MM.1S (cell line): ENCODE data around the gene VTI1B.

ENCODE experiments used
- DNase-seq: peaks from one replicate; pipeline ENCODE4 v3.0.0-alpha.2; 2015
- H2AFZ ChIP-seq: fragments of 300-600 bp; sonication (generic); 2 replicates; pipeline ENCODE4 v1.6.0; 2016; ENCODE audit warnings: antibody characterized with exemption, low read length
- H3F3A ChIP-seq: fragments of 300-600 bp; sonication (generic); 2 replicates; pipeline ENCODE4 v1.6.1; 2016; ENCODE audit warnings: mild to moderate bottlenecking, antibody characterized with exemption, low read length, moderate library complexity, mixed read lengths; ENCODE audit not compliant: insufficient read depth
- H3K27ac ChIP-seq: fragments of 300-600 bp; sonication (generic); 2 replicates; pipeline ENCODE4 v1.5.1; 2016; ENCODE audit warnings: mild to moderate bottlenecking, low read length
- H3K27me3 ChIP-seq: fragments of 300-600 bp; sonication (generic); replicated peaks from 2 replicates; pipeline ENCODE4 v1.6.0; 2016; ENCODE audit warnings: low read length; ENCODE audit not compliant: insufficient read depth
- H3K36me3 ChIP-seq: fragments of 300-600 bp; sonication (generic); replicated peaks from 2 replicates; pipeline ENCODE4 v1.6.1; 2016; ENCODE audit warnings: mild to moderate bottlenecking, low read length, mixed read lengths; ENCODE audit not compliant: insufficient read depth
- H3K4me1 ChIP-seq: fragments of 300-600 bp; sonication (generic); 2 replicates; pipeline ENCODE4 v1.6.1; 2016; ENCODE audit warnings: low read length, mixed read lengths
- H3K4me2 ChIP-seq: fragments of 300-600 bp; sonication (generic); 2 replicates; pipeline ENCODE4 v1.6.0; 2016; ENCODE audit warnings: low read depth, low read length
- H3K4me3 ChIP-seq: fragments of 300-600 bp; sonication (generic); 2 replicates; pipeline ENCODE4 v1.5.1; 2016; ENCODE audit warnings: low read length, mixed read lengths
- H3K79me2 ChIP-seq: fragments of 300-600 bp; sonication (generic); 2 replicates; pipeline ENCODE4 v1.6.1; 2016; ENCODE audit warnings: mixed run types, low read length, mixed read lengths
- H3K9ac ChIP-seq: fragments of 300-600 bp; sonication (generic); 2 replicates; pipeline ENCODE4 v1.6.1; 2016; ENCODE audit warnings: low read length, mixed read lengths
- H3K9me2 ChIP-seq: fragments of 300-600 bp; sonication (generic); replicated peaks from 2 replicates; pipeline ENCODE4 v1.6.1; 2016; ENCODE audit warnings: mild to moderate bottlenecking, low read length, mixed read lengths; ENCODE audit not compliant: insufficient read depth
- H3K9me3 ChIP-seq: fragments of 300-600 bp; sonication (generic); replicated peaks from 2 replicates; pipeline ENCODE4 v1.6.1; 2016; ENCODE audit warnings: mild to moderate bottlenecking, low read length, mixed read lengths; ENCODE audit not compliant: insufficient read depth
- H4K20me1 ChIP-seq: fragments of 300-600 bp; sonication (generic); 2 replicates; pipeline ENCODE4 v1.6.1; 2016; ENCODE audit warnings: mild to moderate bottlenecking, low read length, moderate library complexity, mixed read lengths; ENCODE audit not compliant: insufficient read depth
- CTCF ChIP-seq: fragments of 300-600 bp; sonication (generic); IDR thresholded peaks from 2 replicates; pipeline ENCODE4 v1.5.1; 2016; ENCODE audit warnings: antibody characterized with exemption, low read length, mixed read lengths
- EZH2 ChIP-seq: fragments of 300-600 bp; sonication (generic); optimal IDR thresholded peaks from 2 replicates; pipeline ENCODE3; 2017; ENCODE audit warnings: low read depth, mild to moderate bottlenecking, antibody characterized with exemption, low read length, mixed read lengths
- EZH2phosphoT487 ChIP-seq: fragments of 300-600 bp; sonication (generic); IDR thresholded peaks from 2 replicates; pipeline ENCODE4 v1.6.1; 2018; ENCODE audit warnings: antibody characterized with exemption, low read length

The VTI1B gene

GRCh38 chr14:67690011-67690410 is 15.6 kb upstream of the VTI1B start:
- no peak overlapping the region for H2AFZ ChIP-seq
- no peak overlapping the region for H3K4me2 ChIP-seq
- no peaks in the 10 kb centered on the region for H3K36me3 ChIP-seq

GRCh38 chr14:67683842-67684241 is 9.4 kb upstream of the VTI1B start:
- no peaks in the 10 kb centered on the region for H3F3A ChIP-seq
- no peaks in the 10 kb centered on the region for H3K27me3 ChIP-seq
- no peak overlapping the region for H3K9ac ChIP-seq
- H3K9me2 ChIP-seq = no peaks in the 10 kb centered on the region
- no peaks in the 10 kb centered on the region for H3K79me2 ChIP-seq
- TF ChIP-seq EZH2phosphoT487 (no peak), EZH2 (no peak), CTCF (no peak)
- H3K27ac ChIP-seq = no peak overlapping the region
- no peak overlapping the region for H3K4me3 ChIP-seq
- no peak overlapping the region for H3K4me2 ChIP-seq
- DNase-seq = no peak
- H3K4me1 ChIP-seq = no peaks in the 10 kb centered on the region
- H3K36me3 ChIP-seq = no peaks in the 10 kb centered on the region
- H2AFZ ChIP-seq = no peak overlapping the region
- no peaks in the 10 kb centered on the region for H3K9me3 ChIP-seq
- no peaks in the 10 kb centered on the region for H4K20me1 ChIP-seq

More at GRCh38 chr14:67690011-67690410, 15.6 kb upstream of the VTI1B start:
- Histone ChIP-seq H4K20me1 (no peaks in the 10 kb centered on the region), H3K4me1 (no peaks in the 10 kb centered on the region), H3F3A (peaks cover 2% of the 10 kb centered on the region; the same call in 1 of the 2 replicates), H3K9me2 (no peaks in the 10 kb centered on the region), H3K27ac (no peak overlapping the region), H3K27me3 (no peaks in the 10 kb centered on the region), H3K4me3 (no peak overlapping the region), H3K9ac (no peak overlapping the region), H3K79me2 (no peaks in the 10 kb centered on the region), H3K9me3 (no peaks in the 10 kb centered on the region)
- no peak for DNase-seq
- TF ChIP-seq CTCF = no peak
- TF ChIP-seq EZH2 = no peak
- no peak for TF ChIP-seq EZH2phosphoT487

- TF ChIP-seq EZH2 (no peak), EZH2phosphoT487 (no peak), CTCF (no peak)
- no peaks in the 10 kb centered on the region for H3K36me3 ChIP-seq
- H3K9ac ChIP-seq = no peak overlapping the region
- no peaks in the 10 kb centered on the region for H3K9me2 ChIP-seq
- H4K20me1 ChIP-seq = no peaks in the 10 kb centered on the region
- H3K27me3 ChIP-seq = no peaks in the 10 kb centered on the region
- H3K4me1 ChIP-seq = no peaks in the 10 kb centered on the region
- H3K79me2 ChIP-seq = no peaks in the 10 kb centered on the region
- no peak overlapping the region for H3K27ac ChIP-seq
- no peaks in the 10 kb centered on the region for H3K9me3 ChIP-seq
- no peak overlapping the region for H3K4me2 ChIP-seq
- no peak overlapping the region for H3K4me3 ChIP-seq
- DNase-seq = no peak
- no peaks in the 10 kb centered on the region for H3F3A ChIP-seq
- H2AFZ ChIP-seq = no peak overlapping the region
These were observed 6.5 kb upstream of the VTI1B start for GRCh38 chr14:67680941-67681340.
